GM12872 (cell line): ENCODE results near the gene YPEL2.

ENCODE experiments used
- TF ChIP-seq, protein P1 (sequence below): IDR thresholded peaks from 3 replicates; pipeline ENCODE4 v1.5.1; 2011; ENCODE audit warnings: low read depth, mild to moderate bottlenecking, low read length, moderate library complexity; ENCODE audit not compliant: insufficient read depth

Gene YPEL2

DNA sequence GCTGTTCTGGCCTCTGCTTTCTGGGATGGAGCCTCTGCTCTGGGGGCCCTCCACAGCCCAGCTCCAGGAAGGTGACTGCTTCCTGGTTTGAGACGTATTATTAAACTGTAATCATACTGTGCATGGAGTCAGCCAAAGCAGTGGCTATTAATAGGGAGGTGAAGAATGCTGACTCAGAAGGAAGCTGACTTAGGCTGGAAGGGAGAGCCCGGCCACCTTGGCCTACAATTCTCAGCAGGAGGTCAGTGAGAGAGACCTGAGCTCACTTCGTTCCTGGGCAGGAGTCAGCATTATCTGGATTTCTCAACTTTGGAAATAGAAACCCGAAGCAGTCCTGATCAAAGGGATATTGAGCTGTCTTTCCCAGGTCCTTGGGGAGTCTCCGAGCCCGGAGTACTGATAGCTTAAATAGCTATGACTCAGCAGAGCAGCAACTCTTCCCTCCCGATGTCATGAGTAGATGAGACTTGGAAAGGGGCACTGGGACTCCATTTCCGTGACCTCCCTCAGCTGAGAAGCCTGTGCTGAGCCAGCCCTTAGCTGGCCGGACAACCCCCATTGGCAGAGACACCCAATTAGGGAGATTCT, 91.8 kb downstream of the YPEL2 start:
- TF ChIP-seq, protein P1, sequence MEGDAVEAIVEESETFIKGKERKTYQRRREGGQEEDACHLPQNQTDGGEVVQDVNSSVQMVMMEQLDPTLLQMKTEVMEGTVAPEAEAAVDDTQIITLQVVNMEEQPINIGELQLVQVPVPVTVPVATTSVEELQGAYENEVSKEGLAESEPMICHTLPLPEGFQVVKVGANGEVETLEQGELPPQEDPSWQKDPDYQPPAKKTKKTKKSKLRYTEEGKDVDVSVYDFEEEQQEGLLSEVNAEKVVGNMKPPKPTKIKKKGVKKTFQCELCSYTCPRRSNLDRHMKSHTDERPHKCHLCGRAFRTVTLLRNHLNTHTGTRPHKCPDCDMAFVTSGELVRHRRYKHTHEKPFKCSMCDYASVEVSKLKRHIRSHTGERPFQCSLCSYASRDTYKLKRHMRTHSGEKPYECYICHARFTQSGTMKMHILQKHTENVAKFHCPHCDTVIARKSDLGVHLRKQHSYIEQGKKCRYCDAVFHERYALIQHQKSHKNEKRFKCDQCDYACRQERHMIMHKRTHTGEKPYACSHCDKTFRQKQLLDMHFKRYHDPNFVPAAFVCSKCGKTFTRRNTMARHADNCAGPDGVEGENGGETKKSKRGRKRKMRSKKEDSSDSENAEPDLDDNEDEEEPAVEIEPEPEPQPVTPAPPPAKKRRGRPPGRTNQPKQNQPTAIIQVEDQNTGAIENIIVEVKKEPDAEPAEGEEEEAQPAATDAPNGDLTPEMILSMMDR = no peak

DNA sequence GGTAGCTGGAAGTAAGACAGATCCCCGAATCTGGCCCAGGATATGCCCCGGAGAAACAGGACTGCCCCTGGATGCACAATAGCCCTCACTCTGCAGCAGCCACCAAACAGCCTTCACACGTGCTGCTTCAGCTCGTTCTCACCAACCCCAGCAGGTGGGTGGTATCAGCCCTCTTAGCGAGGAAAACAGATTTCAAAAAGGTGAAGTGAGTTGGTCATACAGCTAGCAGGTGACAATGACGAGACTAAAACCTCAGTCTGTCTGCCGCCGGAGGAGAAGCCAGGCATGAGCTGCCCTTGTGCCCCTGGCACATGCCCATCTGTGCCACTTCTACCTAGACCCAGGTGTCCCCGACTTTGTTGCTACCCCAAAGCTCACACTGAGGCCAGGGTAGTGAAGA, 92.4 kb downstream of the YPEL2 start:
- TF ChIP-seq, protein P1 = no peak

DNA sequence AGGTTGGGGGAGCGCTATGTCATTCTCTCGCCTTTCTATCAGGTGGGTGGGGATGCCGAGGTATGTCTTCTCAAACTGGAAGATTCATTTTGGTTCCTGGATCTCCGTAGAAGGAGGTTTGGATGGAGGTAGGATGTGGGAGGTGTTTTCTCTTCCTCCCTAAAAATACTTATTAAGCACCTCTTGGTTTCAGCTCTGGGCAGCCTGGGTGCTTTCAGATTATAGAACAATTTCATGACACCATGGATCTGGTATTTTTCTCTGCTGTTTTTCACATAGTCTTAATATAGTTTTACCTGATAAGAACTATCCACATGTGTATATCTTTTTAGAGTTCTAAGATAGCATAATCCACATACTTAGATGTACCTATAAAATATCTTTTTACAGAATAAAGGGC, 92.9 kb downstream of the YPEL2 start:
- TF ChIP-seq, protein P1 = no peak

DNA sequence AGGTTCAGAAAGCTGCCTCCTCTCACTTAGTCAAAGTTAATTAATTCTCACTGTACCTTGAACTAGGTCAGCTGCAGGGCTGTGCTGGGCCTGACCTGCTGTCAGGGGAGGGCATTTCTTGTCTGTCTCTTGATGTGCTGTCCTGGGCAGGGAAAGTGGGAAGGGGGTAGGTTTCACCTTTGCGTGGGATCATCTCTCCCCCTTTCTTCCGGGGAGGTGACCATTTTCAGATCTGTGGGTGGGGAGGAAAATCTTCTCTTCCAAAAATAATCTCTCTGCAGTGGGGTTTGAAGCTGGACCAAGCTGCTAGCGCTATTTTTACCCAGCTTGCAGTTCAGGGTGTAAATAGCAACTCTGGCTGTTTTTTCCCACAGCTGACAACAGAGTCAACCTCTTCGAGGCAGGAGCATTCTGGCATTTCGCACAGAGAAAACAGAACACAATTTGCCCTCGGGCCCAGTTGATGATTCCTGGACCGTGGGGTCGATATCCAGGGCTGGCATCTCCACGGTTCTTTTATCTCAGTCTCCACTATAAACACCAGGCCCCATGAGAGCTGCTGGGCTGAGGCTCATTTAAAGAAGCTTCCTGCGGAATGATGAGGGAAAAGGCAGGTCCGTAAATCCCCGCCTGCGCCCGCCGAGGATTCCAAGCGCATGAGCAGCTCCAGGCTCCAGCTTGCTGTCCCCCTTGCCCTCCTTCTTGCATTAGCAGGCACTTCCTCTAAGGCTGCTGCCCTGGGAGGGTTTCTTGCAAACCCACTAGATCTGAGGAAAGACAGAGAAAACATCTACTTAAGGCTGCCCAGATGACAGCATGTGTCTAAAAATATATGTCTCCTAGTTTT, 93.9 kb downstream of the YPEL2 start:
- TF ChIP-seq, protein P1 = no peak

DNA sequence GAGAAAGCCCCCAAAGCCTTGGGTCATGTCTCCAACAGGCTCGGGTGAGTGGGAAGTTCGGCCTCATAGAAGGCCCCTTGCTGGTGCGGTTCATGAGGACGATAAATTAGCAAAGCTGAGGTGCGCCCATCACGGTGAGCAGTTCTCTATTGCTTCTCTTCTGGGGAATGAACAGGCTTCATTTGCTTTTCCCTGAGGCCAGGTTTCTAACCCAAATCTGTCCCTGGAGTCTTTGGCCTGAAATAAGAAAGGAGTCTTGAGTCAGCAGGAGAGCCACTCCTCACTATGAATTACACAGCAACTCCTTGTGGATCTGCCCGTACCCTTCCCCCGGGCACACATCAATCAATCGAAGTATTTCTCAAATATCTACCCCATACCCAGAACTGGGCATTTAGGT, 94.6 kb downstream of the YPEL2 start:
- TF ChIP-seq, protein P1 = no peak

DNA sequence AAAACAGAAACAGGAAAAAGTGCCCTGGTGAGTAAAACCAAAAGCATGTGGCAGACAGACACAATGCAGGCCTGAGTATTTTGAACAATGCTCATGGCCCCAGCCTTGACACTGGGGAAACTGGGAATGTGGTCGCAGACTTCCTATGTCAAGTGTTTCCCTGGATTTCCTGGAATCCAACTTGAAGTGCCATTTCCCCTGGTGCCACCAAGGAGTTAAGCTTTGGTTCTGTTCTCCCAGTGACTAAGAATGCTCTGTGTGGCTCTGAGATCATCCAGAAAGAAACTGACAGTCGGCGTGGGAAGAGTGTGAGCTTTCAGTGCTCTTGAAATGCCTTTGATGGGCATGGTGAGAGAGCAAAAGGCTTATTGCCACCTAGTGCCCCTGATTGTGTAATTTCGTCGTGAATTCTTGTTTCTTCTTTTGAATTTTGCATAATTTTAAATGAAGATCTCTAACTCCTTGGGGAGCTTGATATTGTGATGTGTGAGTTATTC, 96.0 kb downstream of the YPEL2 start:
- TF ChIP-seq, protein P1 = no peak

DNA sequence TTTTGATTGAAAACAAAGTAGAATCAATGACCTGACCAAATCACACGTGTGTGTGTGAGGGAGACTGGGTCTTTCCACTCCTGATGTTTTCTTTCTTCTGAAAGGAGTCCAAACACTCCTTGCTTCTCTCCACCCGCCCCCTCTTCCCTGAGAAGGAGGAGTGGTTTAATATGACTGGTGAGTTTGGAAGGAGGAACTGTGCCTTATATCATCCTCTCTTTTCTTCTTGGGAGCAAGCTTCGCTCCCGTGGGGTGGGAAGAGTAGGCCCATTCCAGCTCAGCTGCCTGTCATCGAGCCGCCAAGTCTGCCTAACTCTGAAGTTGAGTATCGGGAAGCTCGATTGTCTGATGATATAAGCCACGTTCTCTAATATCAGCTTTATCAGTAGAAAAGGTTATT, 96.5 kb downstream of the YPEL2 start:
- TF ChIP-seq, protein P1 = no peak
